HG03025 (cell line): ENCODE results near the gene LRMDA.

Source experiments
- ATAC-seq: cut with Tn5 transposase; IDR thresholded peaks from one replicate; pipeline ENCODE4 v1.9.1; 2021; ENCODE audit warnings: mild to moderate bottlenecking, moderate library complexity; ENCODE audit not compliant: unreplicated experiment, low FRiP score

Gene LRMDA

GRCh38 chr10:75624638-75625037 lies 193.2 kb downstream of the LRMDA start:
- ATAC-seq, result no peak

GRCh38 chr10:75630746-75631145 lies 199.3 kb downstream of the LRMDA start:
- no peak for ATAC-seq

- ATAC-seq, result no peak
These were observed 201.5 kb downstream of the LRMDA start for GRCh38 chr10:75632805-75633462.

- no peak for ATAC-seq
These were observed 202.1 kb downstream of the LRMDA start for GRCh38 chr10:75633568-75633967.

GRCh38 chr10:75634947-75635346 lies 203.5 kb downstream of the LRMDA start:
- no peak for ATAC-seq

- ATAC-seq, result no peak
These were observed 207.3 kb downstream of the LRMDA start for GRCh38 chr10:75638752-75639151.

GRCh38 chr10:75639736-75640135 lies 208.3 kb downstream of the LRMDA start:
- no peak for ATAC-seq

GRCh38 chr10:75640381-75640780 lies 209.0 kb downstream of the LRMDA start:
- no peak for ATAC-seq

- no peak for ATAC-seq
These were observed 209.4 kb downstream of the LRMDA start for GRCh38 chr10:75640803-75641202.

- no peak for ATAC-seq
These were observed 212.0 kb downstream of the LRMDA start for GRCh38 chr10:75643405-75643804.

GRCh38 chr10:75643944-75644692 lies 212.7 kb downstream of the LRMDA start:
- no peak for ATAC-seq

- no peak for ATAC-seq
These were observed 214.3 kb downstream of the LRMDA start for GRCh38 chr10:75645704-75646103.

GRCh38 chr10:75646218-75646915 lies 214.9 kb downstream of the LRMDA start:
- no peak for ATAC-seq

GRCh38 chr10:75646916-75647315 lies 215.5 kb downstream of the LRMDA start:
- no peak for ATAC-seq

- no peak for ATAC-seq
These were observed 216.3 kb downstream of the LRMDA start for GRCh38 chr10:75647675-75648074.

- no peak for ATAC-seq
These were observed 216.9 kb downstream of the LRMDA start for GRCh38 chr10:75648351-75648750.

- ATAC-seq, result no peak
These were observed 217.4 kb downstream of the LRMDA start for GRCh38 chr10:75648854-75649253.

- no peak for ATAC-seq
These were observed 218.0 kb downstream of the LRMDA start for GRCh38 chr10:75649466-75649865.

GRCh38 chr10:75650648-75651047 lies 219.2 kb downstream of the LRMDA start:
- ATAC-seq, result no peak

- no peak for ATAC-seq
These were observed 220.0 kb downstream of the LRMDA start for GRCh38 chr10:75651417-75651816.

- no peak for ATAC-seq
These were observed 220.8 kb downstream of the LRMDA start for GRCh38 chr10:75652146-75652740.
